Neural cell (in vitro differentiated cells): Measurements from ENCODE around the gene ITFG1.

Source experiments
- CTCF ChIP-seq: fragments of 450-650 bp; IDR thresholded peaks from 2 replicates; pipeline ENCODE4 v1.5.1; 2014; ENCODE audit warnings: antibody characterized with exemption, mild to moderate bottlenecking, moderate library complexity; ENCODE audit not compliant: poor library complexity, severe bottlenecking
- RAD21 ChIP-seq: fragments of 450-650 bp; conservative IDR thresholded peaks from 2 replicates; pipeline ENCODE4 v1.6.1; 2014; ENCODE audit warnings: antibody characterized with exemption, mild to moderate bottlenecking, moderate library complexity

GRCh38 chr16:47488051-47488450, 27.2 kb upstream of the ITFG1 start:
- TF ChIP-seq CTCF (no peak), RAD21 (no peak)
